Stimulated activated CD4-positive, alpha-beta T cell treated with anti-CD3 and anti-CD28 coated beads, Interleukin-4, amount 100 ng/mL, for 1 hour (primary cell): Measurements from ENCODE around the gene RASA1.

Experiments used
- DNase-seq: peaks from one replicate; pipeline ENCODE4 v3.0.0-alpha.2; 2020

RASA1 gene

DNA sequence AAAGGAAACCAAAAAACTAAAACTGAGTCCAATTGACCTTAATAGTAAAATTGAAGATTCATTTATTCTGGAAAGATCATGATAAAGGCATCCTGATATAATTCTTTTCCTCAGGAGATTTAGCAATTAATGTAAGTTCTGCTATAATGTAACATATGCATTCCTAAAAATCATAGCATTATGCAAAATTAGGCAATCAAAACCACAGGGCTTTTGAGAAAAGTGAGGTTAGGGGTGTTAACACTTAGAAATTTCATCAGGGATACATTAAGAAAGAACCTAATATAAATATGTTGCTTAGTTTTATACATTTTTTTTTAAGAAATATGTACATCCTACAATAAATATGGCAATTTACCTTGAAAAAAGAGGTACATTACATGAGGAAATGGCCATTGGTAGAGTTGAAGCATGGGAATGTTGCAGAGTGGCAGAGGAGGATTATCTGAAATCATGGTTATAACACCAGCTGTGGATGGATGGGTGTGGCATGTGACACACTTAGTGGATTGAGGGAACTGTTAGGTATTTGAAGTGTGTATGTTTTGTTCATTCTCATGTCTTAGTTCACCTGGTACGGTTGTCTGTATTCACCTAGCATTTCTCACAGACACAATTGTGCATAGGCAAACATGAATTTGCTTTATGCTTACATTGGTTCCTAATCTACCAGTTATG is 94.0 kb downstream of the RASA1 start:
- DNase-seq = no peak

DNA sequence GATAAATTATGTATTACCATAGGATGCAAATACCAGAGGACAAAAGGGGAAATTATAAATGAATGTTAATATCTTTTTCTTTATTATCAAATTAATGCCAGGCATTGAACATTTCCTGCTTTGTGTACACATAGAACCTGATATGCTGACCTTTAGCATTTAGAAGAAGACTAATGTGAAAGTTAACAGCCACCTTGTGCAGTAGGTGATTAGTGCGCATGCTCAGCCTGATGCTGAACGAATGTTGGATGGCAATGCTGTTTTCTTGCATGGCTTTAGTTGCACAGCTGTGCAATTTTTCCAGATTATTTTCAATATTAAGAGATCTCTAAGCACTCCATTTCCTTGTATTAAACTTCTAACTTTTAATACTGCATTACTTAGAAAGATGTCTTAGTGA is 99.6 kb downstream of the RASA1 start:
- no peak for DNase-seq

DNA sequence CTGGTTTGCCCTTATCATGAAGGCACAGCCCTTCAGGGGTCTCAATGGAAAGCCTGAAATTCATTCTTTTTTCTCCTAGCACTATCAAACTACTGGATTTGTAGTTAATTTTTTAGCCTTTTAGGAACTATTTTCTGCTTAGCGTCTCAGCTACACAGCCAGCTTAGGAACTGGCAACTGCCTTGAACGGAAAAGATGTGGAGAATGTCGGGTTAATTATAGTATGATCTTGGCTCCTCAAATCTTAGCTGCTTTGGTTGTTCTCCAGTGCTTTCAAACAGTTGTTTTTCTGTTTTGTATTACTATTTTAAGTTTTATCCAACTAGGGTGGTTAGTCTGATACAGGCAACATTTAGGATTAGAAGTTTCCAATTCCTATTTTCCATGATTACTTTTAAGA is 100.9 kb downstream of the RASA1 start:
- DNase-seq = no peak

DNA sequence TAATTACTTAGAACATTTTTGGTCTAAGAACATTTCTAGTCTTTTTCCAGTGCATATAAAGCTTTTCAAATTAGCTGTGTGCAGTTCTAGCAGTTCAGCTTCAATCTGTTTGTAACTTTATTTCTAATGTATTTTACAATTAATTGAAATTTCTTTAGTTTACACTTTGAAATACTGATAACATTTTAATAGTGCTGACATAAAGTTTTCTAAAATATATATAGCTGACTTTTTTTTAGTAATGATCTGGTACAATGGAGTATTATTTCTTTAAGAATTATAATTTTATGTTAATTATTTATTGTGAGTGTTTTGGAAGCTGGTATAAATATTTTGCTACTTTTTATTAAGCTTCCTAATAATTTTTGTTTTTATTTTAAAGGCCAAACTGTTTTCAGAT is 101.7 kb downstream of the RASA1 start:
- DNase-seq = no peak

DNA sequence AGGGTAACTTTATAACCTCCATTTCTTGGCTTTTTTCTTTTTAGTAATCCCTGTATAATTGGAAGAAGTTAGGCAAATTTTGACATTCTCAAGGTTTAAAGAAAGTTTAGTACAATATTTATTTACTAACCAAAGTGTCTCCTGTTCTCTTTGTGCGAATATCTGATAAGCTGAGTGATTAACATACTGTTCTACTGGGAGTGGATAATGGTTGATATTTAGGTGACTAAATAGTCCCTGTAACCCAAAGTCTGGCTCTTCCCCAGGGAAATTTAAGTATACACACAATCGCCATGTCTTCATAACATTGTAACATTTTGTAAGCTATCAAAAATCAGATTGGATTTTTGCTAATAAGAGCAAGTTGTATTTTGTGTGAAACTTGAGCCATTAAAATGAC is 105.0 kb downstream of the RASA1 start:
- no peak for DNase-seq

DNA sequence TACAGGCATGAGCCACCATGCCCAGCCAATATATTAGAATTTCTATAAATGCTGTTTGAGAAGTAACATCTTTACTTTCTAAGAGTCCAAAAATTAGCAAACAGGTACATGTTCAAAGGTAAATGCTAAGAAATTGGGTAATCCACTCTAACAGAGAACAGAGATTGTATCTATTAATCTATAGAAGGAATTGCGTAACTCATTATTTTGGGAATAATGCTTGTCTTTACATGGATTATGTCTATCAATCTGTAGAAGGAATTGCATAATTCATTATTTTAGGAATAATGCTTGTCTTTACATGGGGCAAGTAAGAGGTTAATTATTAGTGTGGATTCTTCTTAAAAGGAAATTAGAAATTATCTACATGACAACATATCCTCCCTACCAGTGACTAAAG is 114.5 kb downstream of the RASA1 start:
- DNase-seq = no peak

DNA sequence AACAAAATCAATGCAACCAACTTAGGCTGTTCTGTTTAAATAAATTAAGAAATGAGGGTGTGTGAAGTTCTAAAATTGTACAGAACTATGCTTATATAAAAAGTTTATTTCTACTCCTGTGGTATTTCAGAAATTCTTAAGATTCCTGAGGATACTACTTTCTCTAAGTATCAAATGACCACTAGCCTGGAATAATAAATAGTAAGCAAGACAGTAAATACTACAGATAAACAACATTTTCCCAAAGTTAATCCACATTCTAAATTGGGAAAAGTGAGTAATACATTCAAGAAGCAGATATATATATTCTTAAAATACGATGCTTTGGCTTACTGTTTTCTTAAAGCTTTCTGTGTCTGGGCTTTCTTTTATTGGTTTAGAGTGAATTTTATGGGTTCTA is 115.5 kb downstream of the RASA1 start:
- DNase-seq = no peak

DNA sequence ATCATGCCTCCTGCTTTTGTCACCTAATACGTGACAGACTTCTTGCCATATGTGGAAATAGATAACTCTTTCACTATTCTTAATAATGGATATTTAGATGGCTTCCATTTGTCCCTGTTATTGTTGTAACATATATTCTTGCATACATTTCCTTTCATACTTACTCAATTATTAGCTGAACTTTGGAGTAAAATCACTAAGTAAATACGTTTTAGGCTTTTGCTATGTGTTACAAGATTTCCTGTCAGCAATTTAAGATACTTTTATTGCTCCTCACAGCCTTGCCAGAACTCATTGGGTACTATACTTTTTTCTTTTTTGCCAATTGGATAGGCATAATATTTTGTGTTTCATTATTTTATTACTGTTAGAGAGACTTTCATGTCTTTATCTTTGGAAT is 118.1 kb downstream of the RASA1 start:
- DNase-seq = no peak

DNA sequence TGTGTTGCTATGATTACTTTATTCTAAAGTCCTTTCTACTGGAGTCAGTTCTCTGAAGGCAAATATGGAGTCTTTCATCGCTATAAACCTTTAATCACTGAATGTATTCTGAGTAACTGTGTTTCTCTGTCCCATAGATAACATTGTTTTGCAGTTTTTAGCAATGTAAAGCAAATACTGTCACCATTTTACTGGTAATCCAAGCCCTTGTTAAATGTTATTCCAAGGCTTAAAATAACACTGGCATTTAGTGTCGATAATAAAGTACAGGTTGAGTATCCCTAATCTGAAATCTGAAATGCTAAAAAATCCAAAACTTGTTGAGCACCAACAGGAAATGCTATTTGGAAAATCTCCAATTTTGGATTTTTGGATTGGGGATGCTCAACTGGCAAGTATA is 120.4 kb downstream of the RASA1 start:
- no peak for DNase-seq

DNA sequence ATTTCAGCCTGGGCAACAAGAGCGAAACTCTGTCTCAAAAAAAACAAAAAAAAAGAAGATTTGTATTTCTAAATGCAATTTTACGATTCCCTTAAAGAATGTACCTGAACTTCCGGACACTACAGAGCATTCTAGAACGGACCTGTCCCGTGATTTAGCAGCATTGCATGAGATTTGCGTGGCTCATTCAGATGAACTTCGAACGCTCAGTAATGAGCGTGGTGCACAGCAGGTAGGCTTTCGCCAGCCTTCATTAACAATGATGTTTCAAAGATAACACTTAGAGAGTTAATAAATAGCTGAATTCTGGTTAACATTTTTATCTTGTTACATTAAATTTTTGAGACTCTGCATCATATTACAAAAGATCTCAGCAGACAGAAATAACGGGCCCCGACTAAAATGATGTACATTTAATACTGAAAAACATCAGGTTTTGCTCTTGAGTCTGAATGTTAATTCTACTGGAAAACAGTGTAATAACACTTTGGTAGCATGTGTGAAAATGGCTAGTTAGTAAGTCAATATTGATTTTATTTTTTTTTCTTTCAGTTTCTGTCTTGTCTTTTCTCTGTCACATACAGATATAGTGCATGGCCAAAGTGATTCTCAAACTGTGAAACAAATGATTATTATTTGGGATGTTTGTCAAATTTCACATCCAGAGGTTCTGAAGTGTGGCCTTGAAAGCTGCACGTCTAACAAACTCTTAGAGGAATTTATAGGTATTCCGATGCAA is 121.8 kb downstream of the RASA1 start:
- no peak for DNase-seq

DNA sequence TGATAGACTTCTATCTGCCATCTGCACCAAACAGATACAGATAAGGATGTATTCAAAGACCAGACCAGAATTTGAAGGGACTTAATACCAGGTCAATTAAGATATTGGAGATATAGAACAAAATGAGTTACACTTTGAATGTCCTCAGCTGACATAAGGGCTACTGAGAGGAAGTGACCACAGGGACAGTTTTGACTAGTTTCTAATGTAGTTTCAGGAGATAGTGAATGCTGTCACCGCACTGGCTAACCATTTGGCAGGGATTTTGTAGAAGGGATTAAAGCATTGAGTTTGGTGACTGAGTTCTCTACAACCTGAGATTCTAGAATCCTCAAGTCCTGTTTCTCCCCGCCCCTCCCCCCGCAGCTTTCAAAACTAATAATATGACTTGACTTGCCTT is 122.4 kb downstream of the RASA1 start:
- no peak for DNase-seq

DNA sequence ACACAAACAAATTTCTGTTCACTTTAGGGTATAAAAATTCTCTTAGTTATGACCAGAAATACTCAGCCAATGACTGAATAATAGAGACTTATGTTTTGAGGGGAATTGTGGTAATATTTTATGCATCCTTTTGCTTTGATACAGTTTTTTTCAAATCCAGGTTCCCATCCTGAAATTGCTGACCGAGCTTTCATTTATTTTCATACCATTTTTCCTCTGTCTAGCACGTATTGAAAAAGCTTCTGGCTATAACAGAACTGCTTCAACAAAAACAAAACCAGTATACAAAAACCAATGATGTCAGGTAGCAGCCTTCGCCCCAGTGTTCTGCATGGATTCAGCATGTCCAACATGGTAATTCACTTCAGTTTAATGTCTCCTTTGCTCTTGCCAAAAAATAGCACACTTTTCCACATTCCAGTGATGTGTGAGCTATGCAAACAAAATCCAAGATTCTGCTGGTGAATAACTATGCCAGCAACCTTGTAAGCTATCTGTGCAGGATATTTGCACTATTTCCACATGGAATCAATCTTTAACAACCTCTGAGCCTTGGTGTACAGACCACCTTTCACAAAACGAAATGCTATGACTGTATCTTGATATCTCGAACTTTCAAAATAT is 123.0 kb downstream of the RASA1 start:
- no peak for DNase-seq

DNA sequence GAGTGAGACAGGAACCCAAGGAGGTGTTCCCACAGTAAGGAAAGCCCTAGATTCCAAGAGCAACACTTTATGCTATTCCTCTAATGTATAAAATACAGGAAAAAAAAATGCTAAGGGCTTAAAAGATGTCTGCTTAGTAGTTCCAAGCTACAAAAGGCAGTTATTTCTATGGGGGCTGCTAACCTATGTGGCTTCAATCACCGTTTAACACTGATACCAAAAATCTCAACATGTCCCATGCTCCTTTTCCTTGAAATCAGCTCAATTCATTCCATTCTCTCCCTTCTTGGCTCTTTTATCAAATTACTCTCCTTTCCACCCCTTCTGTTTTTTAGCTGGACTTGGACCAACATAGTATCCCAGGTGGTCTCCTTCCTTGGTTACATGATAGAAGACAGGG is 124.5 kb downstream of the RASA1 start:
- DNase-seq = no peak

DNA sequence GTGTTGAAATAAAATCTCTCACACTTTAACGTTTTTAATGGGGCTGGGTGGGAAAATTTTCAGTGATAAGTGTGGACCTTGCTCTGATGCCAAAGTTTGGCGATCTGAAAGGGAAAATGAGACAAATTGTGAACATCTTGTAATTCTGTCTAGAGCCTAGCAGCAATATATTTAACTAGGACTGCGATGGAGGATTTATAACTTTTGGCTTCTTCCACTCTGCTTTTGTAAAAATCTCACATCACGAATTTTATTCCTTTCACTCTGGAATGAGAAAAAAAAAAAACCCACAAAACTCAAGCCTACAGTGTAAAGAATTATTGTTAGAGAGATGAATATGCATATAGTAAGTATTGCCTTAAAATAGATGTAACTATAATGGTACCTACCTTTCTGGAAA is 125.1 kb downstream of the RASA1 start:
- no peak for DNase-seq

DNA sequence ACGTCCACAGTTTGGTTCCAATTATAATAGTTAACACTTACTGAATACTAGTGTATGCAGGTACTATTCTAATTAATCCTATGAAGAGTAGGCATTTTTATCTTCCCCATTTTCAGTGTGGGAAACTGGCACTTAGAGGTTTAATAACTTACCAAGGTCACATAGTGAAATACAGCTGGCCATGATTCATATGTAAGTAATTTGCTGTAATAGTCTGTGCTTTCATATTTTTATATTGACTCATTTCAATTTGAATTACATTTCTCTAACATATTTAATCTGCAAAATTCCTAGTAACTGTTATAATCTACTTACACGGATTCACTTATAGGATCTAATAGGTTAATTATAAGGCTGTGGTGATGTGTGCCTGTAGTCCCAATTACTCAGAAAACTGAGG is 125.6 kb downstream of the RASA1 start:
- DNase-seq = no peak

DNA sequence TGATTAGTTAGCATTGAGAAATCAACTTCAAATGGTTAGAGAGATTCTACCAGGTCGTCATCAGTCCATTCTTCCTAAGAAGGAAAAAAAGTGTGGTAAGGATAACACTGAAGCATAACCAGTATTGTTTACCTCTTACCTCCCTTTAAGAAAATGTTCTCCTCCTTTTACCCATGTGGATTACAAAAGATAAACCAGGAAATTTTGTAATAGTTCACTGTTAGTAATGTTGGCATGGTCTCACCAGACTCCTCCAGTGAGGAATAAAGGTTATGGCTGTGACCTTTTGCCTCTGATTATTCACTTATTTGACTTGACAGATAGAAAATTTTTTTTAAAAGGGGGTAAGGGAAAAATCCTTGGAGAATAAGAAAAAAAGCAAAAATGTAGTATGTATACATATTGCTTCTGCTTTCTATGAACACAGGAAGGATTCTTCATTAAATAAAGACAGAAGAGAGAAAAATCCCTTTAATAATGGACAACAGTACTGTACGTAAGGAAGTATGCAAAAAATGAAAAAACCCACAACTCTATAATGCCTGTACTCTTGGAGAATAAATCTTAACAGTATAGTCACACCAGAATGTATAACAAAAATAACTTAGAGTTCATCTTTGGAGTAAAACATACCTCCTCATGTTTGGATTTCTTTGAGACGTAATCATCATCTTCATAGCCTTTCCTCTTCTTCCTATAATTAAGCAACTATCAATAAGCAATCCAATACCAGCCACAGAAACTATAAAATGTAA is 126.9 kb downstream of the RASA1 start:
- no peak for DNase-seq

DNA sequence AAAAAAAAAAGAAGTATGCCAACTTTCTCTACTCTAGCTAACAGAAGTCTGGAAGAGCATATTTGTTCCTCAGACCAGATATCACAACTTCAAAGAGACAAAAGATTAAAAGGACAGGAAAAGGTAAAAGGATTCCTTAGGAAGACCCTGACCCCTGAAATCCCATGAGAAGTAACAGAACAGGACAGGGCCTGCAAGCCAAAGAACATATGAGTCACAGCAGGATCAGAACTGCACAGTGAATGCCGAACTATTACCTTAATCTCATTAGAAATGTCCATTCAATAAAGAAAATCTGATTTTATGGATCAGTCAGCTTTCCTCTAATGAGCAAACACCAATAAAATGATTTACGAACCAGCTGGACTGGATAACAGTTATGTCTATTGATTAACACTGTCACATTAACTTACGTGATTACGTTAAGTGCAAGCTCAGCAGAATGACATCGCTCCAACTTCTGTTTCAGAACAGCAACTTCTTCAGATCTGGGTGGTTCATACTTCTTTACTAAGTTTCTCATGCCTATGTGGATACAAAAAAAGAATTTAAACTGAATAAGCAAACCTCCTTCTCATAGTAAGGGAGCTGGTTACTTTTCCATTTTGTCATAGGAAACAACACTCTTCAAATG is 131.4 kb downstream of the RASA1 start:
- no peak for DNase-seq

DNA sequence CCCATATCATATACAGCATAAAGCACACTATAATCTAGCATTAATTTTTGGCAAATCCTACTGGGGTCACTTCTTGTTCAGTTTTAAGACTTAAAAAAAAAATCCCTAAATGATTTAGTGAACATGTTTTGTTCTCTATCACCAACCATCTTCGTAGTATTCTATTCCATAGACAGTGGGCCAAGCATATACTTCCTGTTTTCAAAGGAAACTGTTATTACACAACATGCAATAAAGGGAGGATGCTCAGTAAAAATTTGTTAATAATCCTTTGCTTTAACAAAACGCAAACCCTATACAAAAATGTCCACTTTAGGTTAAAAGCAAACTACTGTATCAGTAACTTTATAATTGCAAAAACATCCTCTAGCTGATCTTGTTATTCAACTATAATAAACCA is 132.0 kb downstream of the RASA1 start:
- no peak for DNase-seq

DNA sequence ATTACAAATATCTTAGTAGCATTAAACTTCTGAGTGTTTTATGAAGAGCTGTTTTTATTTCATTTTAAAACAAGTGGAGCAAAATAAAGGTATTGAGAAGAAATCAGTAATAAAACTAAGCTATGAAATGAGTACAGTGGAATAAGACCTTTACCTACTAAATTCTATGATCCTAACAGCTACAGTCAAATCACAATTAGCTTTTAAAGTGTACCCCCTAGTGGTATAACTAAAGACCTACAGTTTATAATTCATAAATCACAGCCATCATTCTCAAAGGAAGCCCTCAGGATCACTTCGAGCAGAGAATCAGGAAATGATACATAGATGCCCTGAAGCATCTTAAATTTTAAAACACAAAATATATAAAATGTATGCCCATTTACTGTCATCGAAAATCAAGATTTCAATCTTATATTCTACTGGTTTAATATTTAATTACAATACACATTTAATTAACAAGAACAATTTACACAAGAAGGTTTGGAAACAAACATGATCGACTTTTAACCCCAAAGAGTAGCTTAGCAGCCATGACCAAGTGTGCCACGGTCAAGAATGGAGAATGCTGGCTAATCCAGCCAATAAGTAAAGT is 132.7 kb downstream of the RASA1 start:
- no peak for DNase-seq

DNA sequence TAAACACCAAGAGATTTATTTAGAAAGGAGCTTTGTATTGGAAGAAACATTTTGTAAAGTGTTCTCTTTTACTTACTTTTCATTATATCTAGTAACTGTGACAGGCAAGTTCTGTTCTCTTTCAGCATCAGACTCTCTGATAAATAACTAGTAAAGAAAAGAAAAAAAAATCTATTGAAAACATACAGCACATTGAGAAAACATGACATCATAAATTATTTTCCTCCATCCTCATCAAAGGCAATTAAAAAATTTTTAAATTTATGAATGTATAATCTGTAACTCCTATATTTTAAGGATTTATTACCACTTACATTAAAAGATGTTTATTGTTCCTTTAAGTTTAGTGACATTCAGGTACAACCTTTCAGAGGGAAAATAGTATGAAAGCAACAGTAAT is 133.9 kb downstream of the RASA1 start:
- DNase-seq = no peak

DNA sequence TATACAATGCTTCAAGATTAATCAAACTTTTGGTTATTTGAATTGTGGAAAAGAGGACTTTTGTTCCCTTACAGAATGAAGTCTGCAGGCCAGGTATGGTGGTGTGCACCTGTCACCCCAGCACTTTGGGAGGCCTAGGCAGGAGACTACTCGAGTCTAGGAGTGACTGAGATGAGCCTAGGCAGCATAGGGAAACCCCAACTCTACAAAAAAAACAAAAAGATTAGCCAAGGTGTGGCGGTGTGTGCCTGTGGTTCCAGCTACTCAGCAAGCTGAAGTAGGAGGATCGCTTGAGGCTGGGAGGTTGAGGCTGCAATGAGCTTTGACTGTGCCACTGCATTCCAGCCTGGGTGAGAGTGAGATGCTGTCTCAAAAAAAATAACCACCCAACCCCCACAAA is 135.7 kb downstream of the RASA1 start:
- DNase-seq = no peak

DNA sequence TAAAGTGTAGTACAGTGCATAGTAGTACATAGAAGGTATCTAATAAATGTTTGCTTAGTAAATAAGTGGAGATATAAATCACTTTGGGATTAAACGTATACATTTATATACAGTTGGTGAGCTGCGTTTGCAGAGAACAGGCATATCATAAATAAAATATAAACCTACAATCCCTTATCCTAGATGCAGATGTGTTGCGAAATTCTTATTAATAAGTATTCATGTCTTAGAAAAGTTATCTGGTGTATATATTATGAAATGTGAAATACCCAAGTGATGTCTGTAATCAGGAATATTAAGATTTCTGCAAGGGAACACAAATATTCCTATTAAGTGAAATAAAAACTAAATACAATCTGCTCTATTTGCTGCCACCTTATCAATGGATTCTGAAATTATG is 136.2 kb downstream of the RASA1 start:
- DNase-seq = no peak

DNA sequence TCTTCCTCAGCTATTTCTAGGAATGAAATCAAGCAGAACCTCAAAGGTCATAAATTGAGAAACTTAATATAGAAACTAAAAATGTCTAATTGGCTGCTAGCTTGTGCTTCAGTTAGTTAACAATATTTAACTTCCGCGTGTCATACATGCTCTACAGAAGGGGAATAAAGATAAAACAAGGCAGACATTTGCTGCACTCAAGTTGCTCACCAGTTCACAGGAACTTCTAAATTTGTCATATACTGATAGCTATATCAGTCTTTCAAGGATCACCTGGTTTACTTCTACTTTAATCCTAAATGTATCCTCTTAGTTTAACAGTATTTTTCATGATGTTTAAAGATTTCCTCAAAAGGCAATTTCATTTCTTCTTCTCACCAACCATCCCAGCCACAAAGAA is 136.7 kb downstream of the RASA1 start:
- DNase-seq = no peak
